Measurements from ENCODE around the gene KIF19.

- TF ChIP-seq CTCF (conservative IDR thresholded peaks at IDR 0.05 in 1 of 2, IDR thresholded peaks at IDR 0.05 in 1 of 2; ENCODE audit: extremely low read depth in 1 of 2, insufficient read depth in 1 of 2, low read depth in 1 of 2, low read length in 2 of 2) (no peak), EZH2 (IDR thresholded peaks at IDR 0.05; ENCODE audit: borderline replicate concordance, low read length) (no peak)
These were observed 78.8 kb downstream of the KIF19 start for GRCh38 chr17:74404789-74405188.
